GM19452 (cell line): ENCODE data around the gene DMBX1.

Experiments used
- ATAC-seq: cut with Tn5 transposase; IDR thresholded peaks from one replicate; pipeline ENCODE4 v1.9.1; 2021; ENCODE audit not compliant: unreplicated experiment

Gene DMBX1

GRCh38 chr1:46501528-46501927, 11.9 kb downstream of the DMBX1 start:
- ATAC-seq: no peak

GRCh38 chr1:46503421-46503820, 13.8 kb downstream of the DMBX1 start:
- ATAC-seq: no peak

- no peak for ATAC-seq
Measured at GRCh38 chr1:46506470-46507219, 17.0 kb downstream of the DMBX1 start.

- ATAC-seq: no peak
Measured at GRCh38 chr1:46508757-46509156, 19.1 kb downstream of the DMBX1 start.

GRCh38 chr1:46510341-46510997, 20.8 kb downstream of the DMBX1 start:
- ATAC-seq: no peak

GRCh38 chr1:46510998-46511365, 21.3 kb downstream of the DMBX1 start:
- no peak for ATAC-seq

- ATAC-seq: no peak
Measured at GRCh38 chr1:46512135-46512791, 22.6 kb downstream of the DMBX1 start.

- ATAC-seq: no peak
Measured at GRCh38 chr1:46512792-46513190, 23.2 kb downstream of the DMBX1 start.

- no peak for ATAC-seq
Measured at GRCh38 chr1:46513536-46513935, 23.9 kb downstream of the DMBX1 start.

GRCh38 chr1:46515576-46515975, 25.9 kb downstream of the DMBX1 start:
- no peak for ATAC-seq

GRCh38 chr1:46516200-46516950, 26.7 kb downstream of the DMBX1 start:
- ATAC-seq: no peak

- no peak for ATAC-seq
Measured at GRCh38 chr1:46517010-46517600, 27.5 kb downstream of the DMBX1 start.

GRCh38 chr1:46517932-46518498, 28.4 kb downstream of the DMBX1 start:
- ATAC-seq: no peak

GRCh38 chr1:46519209-46519608, 29.6 kb downstream of the DMBX1 start:
- ATAC-seq: no peak

GRCh38 chr1:46520063-46520911, 30.7 kb downstream of the DMBX1 start:
- no peak for ATAC-seq

- no peak for ATAC-seq
Measured at GRCh38 chr1:46521414-46521813, 31.8 kb downstream of the DMBX1 start.

- ATAC-seq: peak; percentile 76
Measured at GRCh38 chr1:46522184-46522968, 32.7 kb downstream of the DMBX1 start.

- no peak for ATAC-seq
Measured at GRCh38 chr1:46522969-46523320, 33.3 kb downstream of the DMBX1 start.
